CD4-positive, alpha-beta T cell (primary cell): ENCODE measurements around the gene PCDHB5. TPM values are rescaled to one million over a fixed set of nuclear protein-coding genes. Genes with fewer than 3 reads are reported as not detected.

Experiments
- ATAC-seq: fragments of 200-7000 bp; cut with Tn5 transposase; one replicate; pipeline ENCODE4 v1.10.0; 2022; ENCODE audit warnings: mild to moderate bottlenecking; ENCODE audit not compliant: poor library complexity
- CTCF ChIA-PET: fragments of 350-600 bp; sonication (Branson Sonifier 250); formaldehyde crosslinking; loops from one replicate; lab custom pipeline; 2021; ENCODE audit warnings: antibody characterized with exemption, inconsistent platforms; lab: Charles Lee
- POLR2A ChIA-PET: fragments of 350-600 bp; sonication (Branson Sonifier 250); formaldehyde crosslinking; loops from one replicate; lab custom pipeline; 2021; ENCODE audit warnings: antibody characterized with exemption, inconsistent platforms; lab: Charles Lee
- DNase-seq, 14 experiments: peaks; one replicate each; pipeline ENCODE4 v3.0.0-alpha.2; 2013 to 2020; ENCODE audit warnings: mixed read lengths in 2 of 14
- H3K27ac ChIP-seq, 2 donors: one replicate each; pipeline versions ENCODE4 v1.5.1 to v1.7.0; 2013; ENCODE audit warnings: low read length in 2 of 2, low read depth in 1 of 2, mild to moderate bottlenecking in 1 of 2
- H3K27me3 ChIP-seq, 2 experiments: 1 replicate in 1 of 2; 2 replicates in 1 of 2; pipeline versions ENCODE4 v1.6.1 to v1.7.0; 2013; ENCODE audit warnings: low read length in 2 of 2, control low read depth in 1 of 2, mild to moderate bottlenecking in 1 of 2, moderate library complexity in 1 of 2; ENCODE audit not compliant: insufficient read depth in 2 of 2, control insufficient read depth in 1 of 2
- H3K36me3 ChIP-seq: one replicate; pipeline ENCODE4 v1.6.1; 2013; ENCODE audit warnings: low read length, control low read depth; ENCODE audit not compliant: insufficient read depth
- H3K4me1 ChIP-seq: one replicate; pipeline ENCODE4 v1.6.1; 2013; ENCODE audit warnings: low read length, control low read depth; ENCODE audit not compliant: insufficient read depth
- H3K4me3 ChIP-seq: one replicate; pipeline ENCODE4 v1.5.1; 2013; ENCODE audit warnings: mild to moderate bottlenecking, low read length, moderate library complexity
- H3K9me3 ChIP-seq, 2 experiments: 1 replicate in 1 of 2; 2 replicates in 1 of 2; pipeline versions ENCODE4 v1.6.1 to v1.7.0; 2013; ENCODE audit warnings: low read length in 2 of 2, mild to moderate bottlenecking in 2 of 2, control low read depth in 1 of 2, moderate library complexity in 1 of 2; ENCODE audit not compliant: control insufficient read depth in 1 of 2, insufficient read depth in 1 of 2
- H3K27ac Mint-ChIP-seq: one replicate; pipeline ENCODE4 v1.8.0; 2020; ENCODE audit warnings: mixed read lengths
- H3K27me3 Mint-ChIP-seq: one replicate; pipeline ENCODE4 v1.8.0; 2021; ENCODE audit warnings: mixed read lengths
- H3K36me3 Mint-ChIP-seq: one replicate; pipeline ENCODE4 v1.8.0; 2021; ENCODE audit warnings: low read depth, mixed read lengths
- H3K4me1 Mint-ChIP-seq: one replicate; pipeline ENCODE4 v1.8.0; 2021; ENCODE audit warnings: low read depth, mixed read lengths
- H3K4me3 Mint-ChIP-seq: one replicate; pipeline ENCODE4 v1.8.0; 2020; ENCODE audit warnings: mild to moderate bottlenecking, mixed read lengths
- H3K9me3 Mint-ChIP-seq: one replicate; pipeline ENCODE4 v1.8.0; 2020; ENCODE audit warnings: mixed read lengths
- intact Hi-C, 2 experiments: fragments of 100-400 bp; cut with DNase I in 1 of 2; cut with micrococcal nuclease in 1 of 2; formaldehyde crosslinking; loops; one replicate each; pipeline versions ENCODE4 v1.15.1 to v1.9.0; 2023 to 2025; cut with DNase I, micrococcal nuclease
- total RNA-seq, 174 experiments: library from RNA in 2 of 174; stranded (reverse) in 2 of 174; gene quantifications; one replicate each; pipeline ENCODE4 v1.2.3 and lab custom pipeline; 2021 to 2026
- TF ChIP-seq, protein P1 (sequence below): fragments of 200-600 bp; IDR thresholded peaks from one replicate; pipeline ENCODE4 v1.8.0; 2022; ENCODE audit warnings: antibody characterized with exemption, mild to moderate bottlenecking

PCDHB5 gene
- total RNA-seq, 2 experiments from 2014 or later, result 0.08 TPM; not detected in 1

- peaks cover 18% of the 10 kb centered on the region for H3K36me3 Mint-ChIP-seq
- peak within 1 kb of the TSS; percentile 59 for H3K4me3 Mint-ChIP-seq
- H3K27me3 Mint-ChIP-seq, result peaks cover 83% of the 10 kb centered on the region
- H3K27me3 ChIP-seq, result peaks cover 11 to 28% of the 10 kb centered on the region in 2 experiments
- intact Hi-C loops, result no loop called here
- ChIA-PET CTCF (interaction anchor here (1.6 kb wide), 1 partner anchor 10 kb away, joined by 3 read pairs; no protein-coding TSS in a partner anchor), POLR2A (no interaction called here)
- no peak within 1 kb of the TSS for H3K27ac Mint-ChIP-seq
- H3K36me3 ChIP-seq, result no peaks in the 10 kb centered on the region
- H3K4me1 Mint-ChIP-seq, result peaks cover 6% of the 10 kb centered on the region
- peaks cover 17 to 25% of the 10 kb centered on the region in 2 experiments for H3K9me3 ChIP-seq
- TF ChIP-seq, protein P1, sequence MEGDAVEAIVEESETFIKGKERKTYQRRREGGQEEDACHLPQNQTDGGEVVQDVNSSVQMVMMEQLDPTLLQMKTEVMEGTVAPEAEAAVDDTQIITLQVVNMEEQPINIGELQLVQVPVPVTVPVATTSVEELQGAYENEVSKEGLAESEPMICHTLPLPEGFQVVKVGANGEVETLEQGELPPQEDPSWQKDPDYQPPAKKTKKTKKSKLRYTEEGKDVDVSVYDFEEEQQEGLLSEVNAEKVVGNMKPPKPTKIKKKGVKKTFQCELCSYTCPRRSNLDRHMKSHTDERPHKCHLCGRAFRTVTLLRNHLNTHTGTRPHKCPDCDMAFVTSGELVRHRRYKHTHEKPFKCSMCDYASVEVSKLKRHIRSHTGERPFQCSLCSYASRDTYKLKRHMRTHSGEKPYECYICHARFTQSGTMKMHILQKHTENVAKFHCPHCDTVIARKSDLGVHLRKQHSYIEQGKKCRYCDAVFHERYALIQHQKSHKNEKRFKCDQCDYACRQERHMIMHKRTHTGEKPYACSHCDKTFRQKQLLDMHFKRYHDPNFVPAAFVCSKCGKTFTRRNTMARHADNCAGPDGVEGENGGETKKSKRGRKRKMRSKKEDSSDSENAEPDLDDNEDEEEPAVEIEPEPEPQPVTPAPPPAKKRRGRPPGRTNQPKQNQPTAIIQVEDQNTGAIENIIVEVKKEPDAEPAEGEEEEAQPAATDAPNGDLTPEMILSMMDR, result peak; percentile 21
- ATAC-seq, result no peak
- peaks cover 4% of the 10 kb centered on the region for H3K4me1 ChIP-seq
- H3K4me3 ChIP-seq, result no peak within 1 kb of the TSS
- no peak within 1 kb of the TSS for H3K27ac ChIP-seq
- peak in 5 of 14 experiments; percentile 7 to 53 (median 44) for DNase-seq
- H3K9me3 Mint-ChIP-seq, result peaks cover 13% of the 10 kb centered on the region
Observed at GRCh38 chr5:141186897-141187512, 52.0 kb downstream of the PCDHB5 start, which contains the start of gene PCDHB9. TSS of gene PCDHB9 (plus strand) at chr5:141187161. CDS start at chr5:141187319, 158 bp downstream.

Other genes starting within 250 kb of the PCDHB5 start
- not detected for gene PCDHAC1, start 208.9 kb upstream of the PCDHB5 start, total RNA-seq
- not detected for gene PCDHAC2, start 168.7 kb upstream of the PCDHB5 start, total RNA-seq
- not detected for gene PCDHB1, start 83.8 kb upstream of the PCDHB5 start, total RNA-seq
- gene PCDHB2, start 40.6 kb upstream of the PCDHB5 start, total RNA-seq, result not detected
- gene PCDHB3, start 34.7 kb upstream of the PCDHB5 start, total RNA-seq, result not detected
- not detected for gene PCDHB4, start 13.4 kb upstream of the PCDHB5 start, total RNA-seq
- gene PCDHB6, start 14.9 kb downstream of the PCDHB5 start, total RNA-seq, result not detected
- gene PCDHB7, start 37.4 kb downstream of the PCDHB5 start, total RNA-seq, result not detected
- gene PCDHB8, start 42.6 kb downstream of the PCDHB5 start, total RNA-seq, result not detected
- not detected for gene PCDHB16, start 47.2 kb downstream of the PCDHB5 start, total RNA-seq
- gene PCDHB9, start 52.0 kb downstream of the PCDHB5 start, total RNA-seq, result not detected
- gene PCDHB10, start 57.1 kb downstream of the PCDHB5 start, total RNA-seq, result not detected
- not detected for gene PCDHB11, start 64.4 kb downstream of the PCDHB5 start, total RNA-seq
- gene PCDHB12, start 73.5 kb downstream of the PCDHB5 start, total RNA-seq, result not detected
- gene PCDHB13, start 78.7 kb downstream of the PCDHB5 start, total RNA-seq, result not detected
- not detected for gene PCDHB14, start 88.1 kb downstream of the PCDHB5 start, total RNA-seq
- not detected for gene PCDHB15, start 110.2 kb downstream of the PCDHB5 start, total RNA-seq
- under 1 TPM in 1 of 2 experiments, not detected in 1; 0.22 TPM for gene SLC25A2, start 168.8 kb downstream of the PCDHB5 start, total RNA-seq
- gene TAF7, start 185.6 kb downstream of the PCDHB5 start, total RNA-seq, result 10 to 100 TPM; 80.5 TPM
- gene PCDHGA1, start 195.3 kb downstream of the PCDHB5 start, total RNA-seq, result not detected
- gene PCDHGA2, start 203.6 kb downstream of the PCDHB5 start, total RNA-seq, result not detected
- not detected for gene PCDHGA3, start 208.6 kb downstream of the PCDHB5 start, total RNA-seq
- under 1 TPM in 1 of 2 experiments, not detected in 1; 0.05 TPM for gene PCDHGB1, start 214.9 kb downstream of the PCDHB5 start, total RNA-seq
- under 1 TPM; 0.08 TPM for gene PCDHGA4, start 219.8 kb downstream of the PCDHB5 start, total RNA-seq
- gene PCDHGB2, start 224.8 kb downstream of the PCDHB5 start, total RNA-seq, result under 1 TPM; 0.19 to 0.20 TPM
- under 1 TPM in 1 of 2 experiments, not detected in 1; 0.08 TPM for gene PCDHGA5, start 229.0 kb downstream of the PCDHB5 start, total RNA-seq
- gene PCDHGB3, start 235.0 kb downstream of the PCDHB5 start, total RNA-seq, result under 1 TPM; 0.11 to 0.28 TPM
- gene PCDHGA6, start 238.7 kb downstream of the PCDHB5 start, total RNA-seq, result under 1 TPM in 1 of 2 experiments, not detected in 1; 0.11 TPM
- gene PCDHGA7, start 247.5 kb downstream of the PCDHB5 start, total RNA-seq, result not detected